Transverse colon (tissue), 3 donors: Measurements from ENCODE around the gene OSBPL3.

Experiments
- POLR2A ChIP-seq: fragments of 450-650 bp; IDR thresholded peaks from one replicate; pipeline ENCODE4 v1.6.1; 2016; ENCODE audit warnings: antibody characterized with exemption, mild to moderate bottlenecking, moderate library complexity
- TF ChIP-seq, protein P1 (sequence below), 5 experiments: fragments of 200-600 bp in 3 of 5; fragments of 450-650 bp in 2 of 5; sonication (generic) in 3 of 5; IDR thresholded peaks; 1 replicate in 2 of 5; 2 replicates in 3 of 5; pipeline ENCODE4 v1.5.1; 2016 to 2017; ENCODE audit warnings: antibody characterized with exemption in 5 of 5, inconsistent platforms in 3 of 5, mild to moderate bottlenecking in 2 of 5, moderate library complexity in 1 of 5

DNA sequence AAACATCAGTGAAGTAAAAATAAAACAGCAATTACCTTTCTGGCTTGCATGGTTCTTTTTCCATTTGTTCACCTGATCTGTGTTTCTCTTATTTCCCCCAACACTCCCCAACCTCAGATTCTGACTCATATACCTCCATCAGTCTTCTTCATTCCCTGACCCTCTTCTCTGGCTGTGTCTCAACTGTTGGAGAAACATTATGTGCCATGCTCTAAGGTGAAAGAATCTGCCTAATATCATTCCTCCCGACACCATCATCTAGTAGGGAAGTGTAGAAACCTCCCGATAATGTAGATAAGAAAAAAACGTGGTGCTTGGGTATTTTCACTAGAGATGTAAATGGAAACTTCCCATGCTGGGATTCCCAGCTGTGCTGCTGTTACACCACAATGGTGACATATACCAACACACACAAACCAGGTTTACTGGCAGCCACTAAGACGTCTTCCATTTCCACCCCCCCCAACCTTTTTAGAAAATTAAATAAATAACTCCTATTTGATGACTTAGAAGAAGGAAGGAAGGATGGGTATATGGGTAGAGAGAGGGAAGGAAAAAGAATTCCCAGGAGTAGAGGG lies 63.4 kb downstream of the OSBPL3 start:
- TF ChIP-seq, protein P1, sequence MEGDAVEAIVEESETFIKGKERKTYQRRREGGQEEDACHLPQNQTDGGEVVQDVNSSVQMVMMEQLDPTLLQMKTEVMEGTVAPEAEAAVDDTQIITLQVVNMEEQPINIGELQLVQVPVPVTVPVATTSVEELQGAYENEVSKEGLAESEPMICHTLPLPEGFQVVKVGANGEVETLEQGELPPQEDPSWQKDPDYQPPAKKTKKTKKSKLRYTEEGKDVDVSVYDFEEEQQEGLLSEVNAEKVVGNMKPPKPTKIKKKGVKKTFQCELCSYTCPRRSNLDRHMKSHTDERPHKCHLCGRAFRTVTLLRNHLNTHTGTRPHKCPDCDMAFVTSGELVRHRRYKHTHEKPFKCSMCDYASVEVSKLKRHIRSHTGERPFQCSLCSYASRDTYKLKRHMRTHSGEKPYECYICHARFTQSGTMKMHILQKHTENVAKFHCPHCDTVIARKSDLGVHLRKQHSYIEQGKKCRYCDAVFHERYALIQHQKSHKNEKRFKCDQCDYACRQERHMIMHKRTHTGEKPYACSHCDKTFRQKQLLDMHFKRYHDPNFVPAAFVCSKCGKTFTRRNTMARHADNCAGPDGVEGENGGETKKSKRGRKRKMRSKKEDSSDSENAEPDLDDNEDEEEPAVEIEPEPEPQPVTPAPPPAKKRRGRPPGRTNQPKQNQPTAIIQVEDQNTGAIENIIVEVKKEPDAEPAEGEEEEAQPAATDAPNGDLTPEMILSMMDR (IDR thresholded peaks at IDR 0.05) = no peak
- TF ChIP-seq POLR2A = no peak
